Tibial nerve (tissue), 4 donors: ENCODE measurements around the gene ERC2.

ENCODE experiments used
- EP300 ChIP-seq, 2 donors: sonication (generic); formaldehyde crosslinking; IDR thresholded peaks; one replicate each; pipeline ENCODE4 v1.6.1; 2017; ENCODE audit warnings: antibody characterized with exemption in 2 of 2, mild to moderate bottlenecking in 1 of 2
- POLR2A ChIP-seq, 2 donors: fragments of 450-650 bp; IDR thresholded peaks; one replicate each; pipeline ENCODE4 v1.6.1; 2017; ENCODE audit warnings: antibody characterized with exemption in 2 of 2, mild to moderate bottlenecking in 2 of 2, moderate library complexity in 2 of 2
- TF ChIP-seq, protein P1 (sequence below), 5 experiments: fragments of 200-600 bp in 3 of 5; fragments of 450-650 bp in 2 of 5; sonication (generic) in 3 of 5; IDR thresholded peaks; one replicate each; pipeline ENCODE4 v1.5.1; 2016 to 2019; ENCODE audit warnings: antibody characterized with exemption in 5 of 5, mild to moderate bottlenecking in 3 of 5, moderate library complexity in 2 of 5

DNA sequence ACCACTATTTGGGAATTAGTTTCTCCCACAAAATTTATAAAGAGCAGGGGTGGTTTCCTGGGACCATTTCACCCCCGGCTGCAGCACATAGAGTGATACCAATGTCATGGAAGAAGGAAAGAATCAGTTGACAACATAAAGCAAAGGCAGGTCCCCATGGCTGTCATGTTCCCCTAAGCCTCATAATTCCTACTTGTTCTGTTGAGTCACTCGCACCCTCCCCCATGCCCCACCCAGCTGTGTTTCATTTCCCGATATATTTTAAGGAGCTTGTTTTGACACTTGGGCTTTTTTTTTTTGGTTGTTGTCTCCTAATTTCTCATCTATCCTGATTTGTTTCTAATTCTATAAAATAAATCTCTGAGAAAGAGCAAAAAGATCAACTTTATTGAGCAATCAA, 24.9 kb downstream of the ERC2 start:
- TF ChIP-seq, protein P1, sequence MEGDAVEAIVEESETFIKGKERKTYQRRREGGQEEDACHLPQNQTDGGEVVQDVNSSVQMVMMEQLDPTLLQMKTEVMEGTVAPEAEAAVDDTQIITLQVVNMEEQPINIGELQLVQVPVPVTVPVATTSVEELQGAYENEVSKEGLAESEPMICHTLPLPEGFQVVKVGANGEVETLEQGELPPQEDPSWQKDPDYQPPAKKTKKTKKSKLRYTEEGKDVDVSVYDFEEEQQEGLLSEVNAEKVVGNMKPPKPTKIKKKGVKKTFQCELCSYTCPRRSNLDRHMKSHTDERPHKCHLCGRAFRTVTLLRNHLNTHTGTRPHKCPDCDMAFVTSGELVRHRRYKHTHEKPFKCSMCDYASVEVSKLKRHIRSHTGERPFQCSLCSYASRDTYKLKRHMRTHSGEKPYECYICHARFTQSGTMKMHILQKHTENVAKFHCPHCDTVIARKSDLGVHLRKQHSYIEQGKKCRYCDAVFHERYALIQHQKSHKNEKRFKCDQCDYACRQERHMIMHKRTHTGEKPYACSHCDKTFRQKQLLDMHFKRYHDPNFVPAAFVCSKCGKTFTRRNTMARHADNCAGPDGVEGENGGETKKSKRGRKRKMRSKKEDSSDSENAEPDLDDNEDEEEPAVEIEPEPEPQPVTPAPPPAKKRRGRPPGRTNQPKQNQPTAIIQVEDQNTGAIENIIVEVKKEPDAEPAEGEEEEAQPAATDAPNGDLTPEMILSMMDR (IDR thresholded peaks at IDR 0.05): no peak
- TF ChIP-seq POLR2A (IDR thresholded peaks at IDR 0.05) (no peak), EP300 (IDR thresholded peaks at IDR 0.05) (no peak)
